ENCODE measurements around the gene FAM83C. TPM values are rescaled to one million over a fixed set of nuclear protein-coding genes. Genes with fewer than 3 reads are reported as not detected.

FAM83C gene
- polyA plus RNA-seq, 3 donors: not detected

DNA sequence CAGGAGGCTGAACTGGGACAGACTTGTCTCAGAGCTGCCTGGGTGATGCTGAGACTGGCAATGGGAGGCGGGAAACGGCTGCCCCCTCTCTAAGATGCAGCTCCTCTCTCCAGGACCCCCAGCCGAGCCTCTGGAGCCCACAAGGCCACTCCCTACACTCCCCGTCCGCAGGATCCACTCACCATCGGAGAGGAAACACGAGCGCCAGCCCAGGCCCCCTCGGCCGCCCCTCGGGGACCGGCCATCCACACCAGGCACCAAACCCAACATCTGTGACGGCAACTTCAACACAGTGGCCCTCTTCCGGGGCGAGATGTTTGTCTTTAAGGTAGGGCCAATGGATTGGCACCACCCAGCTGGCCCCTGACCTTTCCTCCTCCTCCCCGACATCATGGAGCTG is 25.1 kb downstream of the FAM83C start:
- WGBS (ENCODE audit: insufficient coverage): 99% methylated on average over 12 of the region's 16 CpGs
- peaks cover 0 to 1% (median 0%) of the 10 kb centered on the region in 3 donors for H3K27me3 Mint-ChIP-seq (ENCODE audit: low read depth in 3 of 3)
- Histone ChIP-seq H3K36me3 (replicated peaks in 1 of 2; ENCODE audit: control insufficient read depth in 1 of 2, insufficient read depth in 2 of 2, low read length in 2 of 2) (peaks cover 52 to 70% of the 10 kb centered on the region in 2 donors), H3K27me3 (ENCODE audit: control insufficient read depth in 2 of 2, insufficient read depth in 2 of 2, low read length in 2 of 2) (no peaks in the 10 kb centered on the region), H3K79me2 (ENCODE audit: insufficient read depth, low read length) (no peaks in the 10 kb centered on the region), H3K27ac (ENCODE audit: low read depth in 1 of 2, low read length in 2 of 2) (no peak overlapping the region), H2AFZ (ENCODE audit: insufficient read depth, low read depth, low read length, poor library complexity, severe bottlenecking) (no peak overlapping the region), H3K4me1 (ENCODE audit: control insufficient read depth in 1 of 2, insufficient read depth in 2 of 2, low read length in 2 of 2) (no peaks in the 10 kb centered on the region), H3K4me3 (replicated peaks in 1 of 3; ENCODE audit: low read depth in 2 of 3, low read length in 3 of 3) (no peak overlapping the region), H3K4me2 (replicated peaks; ENCODE audit: extremely low read depth, low read length, poor library complexity, severe bottlenecking) (no peak overlapping the region), H3K9me3 (replicated peaks in 1 of 2; ENCODE audit: control insufficient read depth in 1 of 2, insufficient read depth in 1 of 2, low read length in 2 of 2) (no peaks in the 10 kb centered on the region), H4K20me1 (ENCODE audit: insufficient read depth, low read length) (peaks cover 8% of the 10 kb centered on the region), H3K9ac (ENCODE audit: insufficient read depth, low read length, poor library complexity, severe bottlenecking) (no peak overlapping the region)
- H3K4me3 Mint-ChIP-seq: no peak overlapping the region
- H3K36me3 Mint-ChIP-seq: peaks cover 58 to 77% of the 10 kb centered on the region in 2 donors
- no peak for TF ChIP-seq CTCF (IDR thresholded peaks at IDR 0.05)
- DNase-seq: no peak
- H3K4me1 Mint-ChIP-seq: peaks cover 3% of the 10 kb centered on the region
- intact Hi-C loops (cut with micrococcal nuclease): no loop called here
- H3K9me3 Mint-ChIP-seq: no peaks in the 10 kb centered on the region
- peak overlapping the region in 1 of 7 donors; percentile 63 for H3K27ac Mint-ChIP-seq

DNA sequence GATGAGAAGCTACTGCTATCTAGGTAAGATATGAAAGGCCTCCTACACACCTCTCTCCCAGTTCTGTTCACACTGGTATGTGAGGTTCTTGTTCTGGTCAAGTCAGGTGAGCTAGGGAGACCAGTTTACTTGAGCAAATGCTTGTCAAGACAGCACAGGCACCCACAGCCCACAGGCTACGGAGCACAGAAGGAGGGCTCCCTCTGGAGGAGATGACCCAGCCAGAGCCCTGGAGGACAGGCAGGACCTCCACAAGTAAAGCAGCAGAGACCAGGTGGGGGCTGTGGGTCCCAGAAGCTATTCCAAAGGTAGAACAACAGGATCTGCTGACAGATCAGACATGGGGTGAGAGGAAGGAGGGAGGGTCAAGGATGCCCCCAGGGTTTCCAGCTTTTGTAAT is 27.5 kb downstream of the FAM83C start:
- H3K27ac ChIP-seq (ENCODE audit: low read depth in 1 of 2, low read length in 2 of 2): no peak overlapping the region
- Mint-ChIP-seq H3K27ac (no peak overlapping the region), H3K4me3 (no peak overlapping the region), H3K4me1 (peaks cover 3% of the 10 kb centered on the region), H3K36me3 (peaks cover 41 to 63% of the 10 kb centered on the region in 2 donors), H3K27me3 (ENCODE audit: low read depth in 3 of 3) (no peaks in the 10 kb centered on the region), H3K9me3 (no peaks in the 10 kb centered on the region)
- no peaks in the 10 kb centered on the region for H3K79me2 ChIP-seq (ENCODE audit: insufficient read depth, low read length)
- H3K27me3 ChIP-seq (ENCODE audit: control insufficient read depth in 2 of 2, insufficient read depth in 2 of 2, low read length in 2 of 2): no peaks in the 10 kb centered on the region
- no peaks in the 10 kb centered on the region for H3K9me3 ChIP-seq (replicated peaks in 1 of 2; ENCODE audit: control insufficient read depth in 1 of 2, insufficient read depth in 1 of 2, low read length in 2 of 2)
- H3K36me3 ChIP-seq (replicated peaks in 1 of 2; ENCODE audit: control insufficient read depth in 1 of 2, insufficient read depth in 2 of 2, low read length in 2 of 2): peaks cover 34 to 66% of the 10 kb centered on the region in 2 donors
- H3K9ac ChIP-seq (ENCODE audit: insufficient read depth, low read length, poor library complexity, severe bottlenecking): no peak overlapping the region
- no peak overlapping the region for H3K4me3 ChIP-seq (replicated peaks in 1 of 3; ENCODE audit: low read depth in 2 of 3, low read length in 3 of 3)
- H2AFZ ChIP-seq (ENCODE audit: insufficient read depth, low read depth, low read length, poor library complexity, severe bottlenecking): no peak overlapping the region
- H3K4me1 ChIP-seq (ENCODE audit: control insufficient read depth in 1 of 2, insufficient read depth in 2 of 2, low read length in 2 of 2): no peaks in the 10 kb centered on the region
- no peak for TF ChIP-seq CTCF (IDR thresholded peaks at IDR 0.05)
- H3K4me2 ChIP-seq (replicated peaks; ENCODE audit: extremely low read depth, low read length, poor library complexity, severe bottlenecking): no peak overlapping the region
- WGBS (ENCODE audit: insufficient coverage): 88% methylated on average over 1 of the region's 1 CpG
- intact Hi-C loops (cut with micrococcal nuclease): no loop called here
- H4K20me1 ChIP-seq (ENCODE audit: insufficient read depth, low read length): peaks cover 15% of the 10 kb centered on the region
- no peak for DNase-seq
